HG02642 (cell line): ENCODE data around the gene CHRNE.
"Not testable (repeated sequence)": the region's sequence is repeated elsewhere in the genome, so short reads cannot be mapped to it uniquely, and the experiment has no call there.

ENCODE experiments used
- ATAC-seq: cut with Tn5 transposase; IDR thresholded peaks from one replicate; pipeline ENCODE4 v1.9.1; 2021; ENCODE audit warnings: mild to moderate bottlenecking; ENCODE audit not compliant: unreplicated experiment, poor library complexity

The CHRNE gene

DNA sequence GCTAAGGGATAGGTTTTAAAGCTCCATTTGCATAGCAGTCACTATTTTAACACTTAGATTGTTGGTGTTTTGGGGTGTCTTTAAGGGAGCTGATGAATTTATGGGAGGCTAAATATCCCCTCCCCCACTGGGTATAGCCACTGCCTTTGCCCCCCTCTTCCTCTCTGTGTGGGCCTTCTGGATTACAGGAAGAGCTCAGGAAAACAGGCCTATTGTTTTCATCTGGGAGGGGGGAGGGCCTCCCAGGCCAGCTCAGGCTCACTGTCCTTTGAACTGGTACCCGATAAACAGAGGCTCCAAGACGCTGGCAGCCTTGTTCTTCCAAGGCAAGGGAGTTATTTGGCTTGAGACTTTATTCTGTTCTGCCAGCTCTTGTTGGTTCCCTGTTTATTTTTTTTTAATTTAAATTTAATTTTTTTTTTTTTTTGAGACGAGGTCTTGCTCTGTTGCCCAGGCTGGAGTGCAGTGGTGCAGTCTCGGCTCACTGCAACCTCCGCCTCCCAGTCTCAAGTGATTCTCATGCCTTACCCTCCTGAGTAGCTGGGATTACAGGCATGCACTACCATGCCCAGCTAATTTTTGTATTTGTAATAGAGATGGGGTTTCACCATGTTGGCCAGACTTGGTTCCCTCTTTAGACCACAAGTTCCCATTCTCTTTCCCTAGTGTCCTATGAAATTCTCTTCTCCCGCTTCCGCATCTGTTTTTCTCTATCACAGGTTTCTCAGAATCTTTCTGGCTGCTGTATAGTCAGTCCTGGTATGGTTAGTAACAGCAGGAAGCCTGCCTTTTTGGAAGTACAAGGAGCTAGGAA lies 44.6 kb downstream of the CHRNE start:
- ATAC-seq = no peak

DNA sequence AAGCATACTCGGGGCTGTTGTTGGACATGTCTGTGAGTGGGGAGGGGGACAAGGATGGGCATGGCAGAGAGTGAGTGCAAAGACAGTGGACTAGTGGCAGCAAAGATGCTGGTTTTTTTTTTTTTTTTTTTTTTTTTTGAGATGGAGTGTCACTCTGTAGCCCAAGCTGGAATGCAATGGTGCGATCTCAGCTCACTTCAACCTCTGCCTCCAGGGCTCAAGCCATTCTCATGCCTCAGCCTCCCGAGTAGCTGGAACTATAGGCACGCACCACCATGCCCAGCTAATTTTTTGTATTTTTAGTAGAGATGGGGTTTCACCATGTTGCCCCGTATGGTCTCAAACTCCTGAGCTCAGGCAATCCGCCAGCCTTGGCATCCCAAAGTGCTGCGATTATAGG lies 45.6 kb downstream of the CHRNE start:
- ATAC-seq = not testable (repeated sequence)

DNA sequence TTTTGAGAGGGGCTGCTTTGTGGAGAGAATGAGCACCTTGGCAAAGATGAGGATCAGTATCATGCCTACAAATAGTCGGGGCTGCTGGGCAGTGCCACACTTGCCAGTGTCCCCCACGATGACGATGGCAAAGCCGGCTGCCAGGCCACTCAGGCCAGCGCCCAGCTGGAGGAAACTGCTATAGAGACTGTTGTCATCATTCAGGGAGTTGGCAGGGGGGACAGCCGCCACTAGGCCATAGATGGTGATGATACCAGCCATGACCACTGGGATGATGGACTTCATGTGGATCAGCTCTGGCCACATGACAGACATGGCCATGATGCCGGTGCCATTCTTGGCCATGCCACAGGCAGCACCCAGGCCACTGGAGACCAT lies 46.0 kb downstream of the CHRNE start:
- no peak for ATAC-seq

DNA sequence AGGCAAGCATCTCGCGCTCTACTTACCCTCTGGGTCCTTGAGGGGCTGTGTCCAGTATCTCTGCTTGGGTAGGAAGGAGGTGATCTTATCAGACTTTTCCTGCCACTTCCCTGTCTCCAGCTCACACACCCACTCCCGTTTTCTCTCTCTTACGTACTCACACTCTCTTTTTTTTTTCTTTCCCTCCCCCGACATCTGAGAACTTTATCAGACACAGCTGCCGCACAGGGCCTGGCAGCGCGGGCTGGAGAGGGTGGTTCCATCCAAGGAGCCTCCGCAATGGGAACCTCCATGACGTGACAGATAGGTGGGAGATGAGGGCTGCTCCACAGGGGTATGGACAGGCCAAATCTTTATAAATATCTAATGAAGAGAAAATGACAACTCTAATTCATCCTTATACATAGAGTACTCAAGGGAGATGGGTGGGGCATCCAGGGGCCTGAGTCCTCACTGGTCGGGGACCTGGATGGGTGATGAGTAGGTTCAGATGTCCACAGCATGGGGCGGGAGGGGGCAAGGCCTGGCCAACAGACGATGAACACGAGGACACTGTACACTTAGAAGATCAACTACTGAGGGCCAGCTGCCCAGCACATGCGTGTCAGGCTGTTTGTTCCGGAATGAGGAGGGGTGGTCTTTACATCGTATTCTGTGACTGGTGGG lies 46.5 kb downstream of the CHRNE start:
- ATAC-seq = no peak

DNA sequence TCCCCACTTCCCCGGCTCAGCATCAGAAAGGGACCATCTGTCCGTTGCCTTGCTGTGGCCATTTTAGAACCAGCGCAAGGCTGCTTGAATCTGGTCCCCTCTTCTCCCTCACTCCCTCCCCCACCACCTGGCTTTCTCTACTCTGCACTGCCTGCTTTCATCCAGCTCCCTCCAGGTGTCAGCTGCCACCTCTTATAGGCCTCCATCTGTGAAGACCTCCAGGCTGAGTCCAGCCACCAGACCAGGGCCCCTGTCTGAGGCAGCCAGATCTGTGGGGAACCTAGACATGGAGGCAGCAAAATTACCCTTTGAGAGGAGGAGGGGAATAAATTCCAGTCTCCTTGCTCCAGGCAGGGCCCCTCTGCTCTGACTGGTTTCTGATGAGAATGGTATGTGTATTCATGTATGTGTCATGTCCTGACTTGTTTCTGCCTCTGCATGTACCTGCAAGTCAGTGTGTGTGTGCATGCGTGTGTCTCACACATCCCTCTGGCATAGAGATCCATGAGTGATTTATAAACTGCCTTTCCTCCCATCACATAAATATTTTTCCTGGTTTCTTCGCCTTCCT lies 48.7 kb downstream of the CHRNE start:
- ATAC-seq = no peak

DNA sequence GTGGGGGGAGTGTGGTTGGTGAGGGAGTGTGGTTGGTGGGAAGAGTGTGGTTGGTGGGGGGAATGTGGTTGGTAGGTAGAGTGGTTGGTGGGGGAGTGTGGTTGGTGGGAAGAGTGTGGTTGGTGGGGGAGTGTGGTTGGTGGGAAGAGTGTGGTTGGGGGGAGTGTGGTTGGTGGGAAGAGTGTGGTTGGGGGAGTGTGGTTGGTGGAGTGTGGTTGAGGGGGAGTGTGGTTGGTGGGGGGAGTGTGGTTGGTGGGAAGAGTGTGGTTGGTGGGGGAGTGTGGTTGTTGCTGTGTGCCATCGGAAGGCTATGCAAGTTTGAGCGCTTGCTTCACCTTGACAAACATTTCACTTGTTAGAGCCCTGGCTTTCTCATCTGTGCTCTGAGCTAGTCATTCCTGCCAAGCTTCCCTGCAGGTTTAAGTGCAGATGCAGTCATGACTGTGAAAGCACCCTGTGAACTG lies 49.7 kb downstream of the CHRNE start:
- ATAC-seq = no peak

DNA sequence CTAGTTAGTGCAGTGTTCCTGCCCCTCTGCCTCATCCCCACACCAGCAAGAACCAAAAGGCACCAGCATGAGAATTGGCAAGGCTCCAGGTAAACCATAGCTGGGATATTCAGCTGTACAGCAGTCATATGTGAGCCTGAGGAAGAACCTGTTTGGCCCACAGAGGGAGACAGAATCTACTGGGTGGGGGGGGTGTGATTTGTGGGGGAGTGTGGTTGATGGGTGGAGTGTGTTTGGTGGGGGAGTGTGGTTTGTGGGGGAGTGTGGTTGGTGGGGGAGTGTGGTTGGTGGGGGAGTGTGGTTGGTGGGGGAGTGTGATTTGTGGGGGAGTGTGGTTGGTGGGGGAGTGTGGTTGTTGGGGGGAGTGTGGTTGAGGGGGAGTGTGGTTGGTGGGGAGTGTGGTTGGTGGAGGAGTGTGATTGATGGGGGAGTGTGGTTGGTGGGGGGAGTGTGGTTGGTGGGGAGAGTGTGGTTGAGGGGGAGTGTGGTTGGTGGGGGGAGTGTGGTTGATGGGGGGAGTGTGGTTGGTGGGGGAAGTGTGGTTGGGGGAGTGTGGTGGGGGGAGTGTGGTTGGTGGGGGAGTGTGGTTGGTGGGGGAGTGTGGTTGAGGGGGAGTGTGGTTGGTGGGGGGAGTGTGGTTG lies 50.2 kb downstream of the CHRNE start:
- ATAC-seq = no peak

DNA sequence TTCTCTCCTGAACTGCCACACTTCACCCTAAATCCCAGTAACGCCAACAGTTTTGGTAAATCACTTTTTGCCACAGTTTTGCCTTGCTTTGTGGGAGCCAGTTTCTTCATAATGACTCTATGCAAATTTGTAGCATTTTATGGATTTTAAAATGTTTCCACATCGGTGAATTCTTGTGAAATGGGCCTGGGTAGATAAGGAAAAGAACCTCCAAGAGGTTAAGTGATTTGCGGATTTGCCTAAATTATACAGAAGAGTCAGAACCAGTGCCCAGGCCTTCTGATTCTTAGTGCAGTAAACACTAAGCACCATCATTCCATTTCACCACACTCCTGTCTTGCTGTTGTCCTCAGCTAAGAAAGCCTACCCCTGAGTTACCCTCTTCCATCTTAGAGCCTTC lies 51.8 kb downstream of the CHRNE start:
- no peak for ATAC-seq

DNA sequence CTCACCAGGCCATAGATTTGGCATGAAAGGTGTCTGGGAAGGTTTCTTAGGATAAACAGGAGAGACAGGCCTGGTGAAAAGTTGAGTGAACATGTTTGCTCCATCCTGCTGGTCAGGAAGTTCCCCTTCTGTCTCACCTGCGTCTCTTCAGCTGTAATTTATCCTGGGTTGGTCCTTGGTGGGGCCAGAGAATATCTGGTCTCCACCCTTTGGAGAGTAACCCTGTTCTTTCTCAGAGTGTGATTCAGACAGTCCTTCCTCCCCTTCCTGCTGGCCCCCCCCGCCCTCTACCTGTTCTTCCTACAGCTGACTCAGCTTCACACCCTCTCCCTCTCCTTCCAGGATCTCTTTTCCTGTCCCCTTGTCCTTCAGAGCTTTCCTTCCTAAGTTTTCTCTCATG lies 52.7 kb downstream of the CHRNE start:
- no peak for ATAC-seq

DNA sequence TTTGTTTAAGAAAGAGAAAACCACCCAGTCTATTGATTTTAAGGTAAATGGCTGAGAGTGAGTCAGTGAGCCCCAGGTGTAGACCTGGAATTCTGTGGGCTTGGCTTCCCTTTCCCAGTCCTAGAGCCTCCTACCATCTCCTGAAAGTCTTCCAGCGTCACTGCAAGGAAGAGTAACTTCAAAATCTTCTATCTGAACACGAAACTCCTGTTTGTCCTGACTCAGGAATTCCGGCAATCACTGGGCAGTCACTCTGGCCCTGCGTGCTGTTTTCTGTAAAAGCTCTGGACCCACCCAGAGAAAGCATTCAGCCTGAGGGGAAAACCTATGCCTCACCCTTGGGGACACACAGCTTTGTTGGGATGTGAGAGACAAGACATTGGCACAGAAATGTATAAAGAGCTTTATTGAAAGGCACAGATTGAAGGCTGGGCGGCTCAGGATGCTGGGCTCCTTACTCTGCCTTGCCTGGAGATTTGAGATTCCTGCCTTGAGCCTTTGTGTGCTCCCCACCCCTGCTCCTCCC lies 53.8 kb downstream of the CHRNE start:
- no peak for ATAC-seq
